Trophoblast cell (in vitro differentiated cells and primary cell): ENCODE data around the gene OSBPL9.

Source experiments
- DNase-seq, 2 donors: peaks; one replicate each; pipeline ENCODE4 v3.0.0-alpha.2; 2016
- H2AFZ ChIP-seq: 2 replicates; pipeline ENCODE4 v1.6.1; 2013; ENCODE audit warnings: low read length, moderate library complexity, mild to moderate bottlenecking; ENCODE audit not compliant: insufficient read depth, poor library complexity
- H2AK5ac ChIP-seq: 2 replicates; pipeline ENCODE4 v1.6.1; 2013; ENCODE audit warnings: mild to moderate bottlenecking, low read length
- H2BK120ac ChIP-seq: 2 replicates; pipeline ENCODE4 v1.6.1; 2013; ENCODE audit warnings: low read length, mild to moderate bottlenecking, moderate library complexity; ENCODE audit not compliant: insufficient read depth, poor library complexity
- H2BK12ac ChIP-seq: 2 replicates; pipeline ENCODE4 v1.6.1; 2013; ENCODE audit warnings: mild to moderate bottlenecking, low read length, moderate library complexity
- H2BK5ac ChIP-seq: 2 replicates; pipeline ENCODE4 v1.6.1; 2013; ENCODE audit warnings: low read length, low read depth, moderate library complexity, mild to moderate bottlenecking; ENCODE audit not compliant: poor library complexity
- H3K14ac ChIP-seq: 2 replicates; pipeline ENCODE4 v1.6.1; 2013; ENCODE audit warnings: mild to moderate bottlenecking, low read length
- H3K18ac ChIP-seq: 2 replicates; pipeline ENCODE4 v1.6.1; 2013; ENCODE audit warnings: mild to moderate bottlenecking, low read length
- H3K23ac ChIP-seq: 2 replicates; pipeline ENCODE4 v1.6.1; 2013; ENCODE audit warnings: low read length
- H3K27ac ChIP-seq: 2 replicates; pipeline ENCODE4 v1.5.1; 2013; ENCODE audit warnings: low read depth, mild to moderate bottlenecking, inconsistent platforms, low read length, moderate library complexity
- H3K27me3 ChIP-seq: 2 replicates; pipeline ENCODE4 v1.6.1; 2013; ENCODE audit warnings: inconsistent platforms, mild to moderate bottlenecking, low read length, moderate library complexity; ENCODE audit not compliant: insufficient read depth
- H3K36me3 ChIP-seq, 2 experiments: 1 replicate in 1 of 2; 2 replicates in 1 of 2; pipeline ENCODE4 v1.6.1; 2013; ENCODE audit warnings: low read length in 2 of 2, mild to moderate bottlenecking in 2 of 2, moderate library complexity in 1 of 2; ENCODE audit not compliant: insufficient read depth in 2 of 2, control insufficient read depth in 1 of 2
- H3K4ac ChIP-seq: 2 replicates; pipeline ENCODE4 v1.6.1; 2013; ENCODE audit warnings: low read depth, mild to moderate bottlenecking, low read length, moderate library complexity
- H3K4me1 ChIP-seq, 2 experiments: 1 replicate in 1 of 2; 2 replicates in 1 of 2; pipeline ENCODE4 v1.6.1; 2013; ENCODE audit warnings: low read length in 2 of 2, mild to moderate bottlenecking in 2 of 2, moderate library complexity in 1 of 2; ENCODE audit not compliant: insufficient read depth in 2 of 2, control insufficient read depth in 1 of 2
- H3K4me2 ChIP-seq: 2 replicates; pipeline ENCODE4 v1.6.1; 2013; ENCODE audit warnings: inconsistent platforms, mild to moderate bottlenecking, low read length, moderate library complexity
- H3K4me3 ChIP-seq: 2 replicates; pipeline ENCODE4 v1.5.1; 2013; ENCODE audit warnings: mild to moderate bottlenecking, low read depth, low read length, inconsistent platforms
- H3K79me1 ChIP-seq: one replicate; pipeline ENCODE4 v1.6.1; 2013; ENCODE audit warnings: low read length
- H3K79me2 ChIP-seq: 2 replicates; pipeline ENCODE4 v1.6.1; 2013; ENCODE audit warnings: low read length, mild to moderate bottlenecking; ENCODE audit not compliant: control insufficient read depth, insufficient read depth, poor library complexity
- H3K9ac ChIP-seq: 2 replicates; pipeline ENCODE4 v1.6.1; 2013; ENCODE audit warnings: mild to moderate bottlenecking, low read length
- H3K9me3 ChIP-seq: 2 replicates; pipeline ENCODE4 v1.6.1; 2013; ENCODE audit warnings: low read depth, mild to moderate bottlenecking, control low read depth, inconsistent platforms, low read length; ENCODE audit not compliant: insufficient read depth
- H4K12ac ChIP-seq: 2 replicates; pipeline ENCODE4 v1.6.1; 2013; ENCODE audit warnings: low read depth, mild to moderate bottlenecking, low read length, moderate library complexity
- H4K8ac ChIP-seq: 2 replicates; pipeline ENCODE4 v1.6.1; 2013; ENCODE audit warnings: low read depth, mild to moderate bottlenecking, low read length, moderate library complexity
- H4K91ac ChIP-seq: one replicate; pipeline ENCODE4 v1.6.1; 2013; ENCODE audit warnings: low read depth, mild to moderate bottlenecking, low read length, moderate library complexity
- whole genome bisulfite sequencing: extraction: QIAGEN DNeasy Blood & Tissue Kit; methylation state at CpG from one replicate; pipeline ENCODE4 v1.1.7; 2013; ENCODE audit warnings: missing lambda C conversion rate; ENCODE audit not compliant: insufficient read length, insufficient coverage; ENCODE audit errors: extremely low coverage; 5-methylcytosine and 5-hydroxymethylcytosine counted together

The OSBPL9 gene

GRCh38 chr1:51624855-51625254 lies 8.0 kb downstream of the OSBPL9 start:
- no peak overlapping the region for H3K9ac ChIP-seq
- no peak overlapping the region for H4K91ac ChIP-seq
- no CpG with 5 or more reads among the region's 1 CpG for WGBS
- H2AK5ac ChIP-seq = no peak overlapping the region
- H4K8ac ChIP-seq = no peak overlapping the region
- no peak for DNase-seq
- H2BK12ac ChIP-seq = no peak overlapping the region
- H3K4ac ChIP-seq = peak overlapping the region; percentile 62
- H3K23ac ChIP-seq = no peak overlapping the region
- no peak overlapping the region for H2BK120ac ChIP-seq
- no peaks in the 10 kb centered on the region for H3K27me3 ChIP-seq
- peaks cover 7 to 17% of the 10 kb centered on the region in 2 experiments for H3K4me1 ChIP-seq
- H3K79me2 ChIP-seq = peaks cover 26% of the 10 kb centered on the region
- H2AFZ ChIP-seq = no peak overlapping the region
- H3K18ac ChIP-seq = no peak overlapping the region
- H3K9me3 ChIP-seq = no peaks in the 10 kb centered on the region
- H3K4me3 ChIP-seq = no peak overlapping the region
- H3K27ac ChIP-seq = no peak overlapping the region
- H3K79me1 ChIP-seq = peaks cover 19% of the 10 kb centered on the region
- H2BK5ac ChIP-seq = no peak overlapping the region
- no peak overlapping the region for H3K4me2 ChIP-seq
- no peak overlapping the region for H3K14ac ChIP-seq
- no peak overlapping the region for H4K12ac ChIP-seq
- peaks cover 0 to 2% of the 10 kb centered on the region in 2 experiments for H3K36me3 ChIP-seq

GRCh38 chr1:51627672-51628071 lies 10.8 kb downstream of the OSBPL9 start:
- no peak overlapping the region for H4K12ac ChIP-seq
- H3K79me2 ChIP-seq = peaks cover 30% of the 10 kb centered on the region
- H3K27ac ChIP-seq = no peak overlapping the region
- no peak for DNase-seq
- no peaks in the 10 kb centered on the region for H3K27me3 ChIP-seq
- H2AK5ac ChIP-seq = no peak overlapping the region
- no peak overlapping the region for H3K23ac ChIP-seq
- peak overlapping the region; percentile 83 for H3K4ac ChIP-seq
- no peak overlapping the region for H4K91ac ChIP-seq
- peaks cover 19% of the 10 kb centered on the region for H3K79me1 ChIP-seq
- H3K14ac ChIP-seq = no peak overlapping the region
- H3K9me3 ChIP-seq = no peaks in the 10 kb centered on the region
- no peak overlapping the region for H2BK12ac ChIP-seq
- no peak overlapping the region for H4K8ac ChIP-seq
- H3K4me2 ChIP-seq = no peak overlapping the region
- H3K4me1 ChIP-seq = peaks cover 9 to 18% of the 10 kb centered on the region in 2 experiments
- no peak overlapping the region for H2BK120ac ChIP-seq
- no peak overlapping the region for H3K9ac ChIP-seq
- no peak overlapping the region for H3K4me3 ChIP-seq
- no peak overlapping the region for H2AFZ ChIP-seq
- no peak overlapping the region for H3K18ac ChIP-seq
- no CpG with 5 or more reads among the region's 2 CpGs for WGBS
- peaks cover 2 to 3% of the 10 kb centered on the region in 2 experiments for H3K36me3 ChIP-seq
- no peak overlapping the region for H2BK5ac ChIP-seq

- H3K18ac ChIP-seq = no peak overlapping the region
- peak overlapping the region; percentile 62 for H4K12ac ChIP-seq
- peak overlapping the region; percentile 86 for H2BK120ac ChIP-seq
- H3K4me1 ChIP-seq = peaks cover 9 to 15% of the 10 kb centered on the region in 2 experiments
- H3K4me2 ChIP-seq = no peak overlapping the region
- H2BK5ac ChIP-seq = peak overlapping the region; percentile 86
- no peak overlapping the region for H3K4me3 ChIP-seq
- no peak overlapping the region for H2AFZ ChIP-seq
- peak overlapping the region; percentile 83 for H2AK5ac ChIP-seq
- WGBS = no CpG with 5 or more reads among the region's 8 CpGs
- H3K14ac ChIP-seq = peak overlapping the region; percentile 84
- DNase-seq = peak in 1 of 2 donors; percentile 52
- H3K36me3 ChIP-seq = peaks cover 2 to 3% of the 10 kb centered on the region in 2 experiments
- H3K9me3 ChIP-seq = no peaks in the 10 kb centered on the region
- H3K4ac ChIP-seq = peak overlapping the region; percentile 93
- H3K79me1 ChIP-seq = peaks cover 13% of the 10 kb centered on the region
- H4K91ac ChIP-seq = peak overlapping the region; percentile 73
- peaks cover 27% of the 10 kb centered on the region for H3K79me2 ChIP-seq
- no peak overlapping the region for H3K9ac ChIP-seq
- no peaks in the 10 kb centered on the region for H3K27me3 ChIP-seq
- H2BK12ac ChIP-seq = peak overlapping the region; percentile 99
- peak overlapping the region; percentile 60 for H4K8ac ChIP-seq
- no peak overlapping the region for H3K23ac ChIP-seq
- peak overlapping the region; percentile 57 for H3K27ac ChIP-seq
Measured at GRCh38 chr1:51628715-51629590, 12.1 kb downstream of the OSBPL9 start.

GRCh38 chr1:51629918-51630317 lies 13.0 kb downstream of the OSBPL9 start:
- Histone ChIP-seq H4K91ac (peak overlapping the region; percentile 73), H2AFZ (no peak overlapping the region), H3K79me1 (peaks cover 13% of the 10 kb centered on the region), H3K27ac (peak overlapping the region; percentile 57), H3K27me3 (no peaks in the 10 kb centered on the region), H2BK120ac (no peak overlapping the region), H4K12ac (no peak overlapping the region), H3K4me2 (no peak overlapping the region), H3K36me3 (peaks cover 2 to 3% of the 10 kb centered on the region in 2 experiments), H3K4me3 (no peak overlapping the region), H2BK5ac (no peak overlapping the region), H4K8ac (no peak overlapping the region), H3K79me2 (peaks cover 23% of the 10 kb centered on the region), H2BK12ac (no peak overlapping the region), H3K23ac (no peak overlapping the region), H3K4ac (peak overlapping the region; percentile 93), H3K9me3 (no peaks in the 10 kb centered on the region), H3K18ac (no peak overlapping the region), H3K4me1 (peaks cover 9 to 20% of the 10 kb centered on the region in 2 experiments), H3K9ac (no peak overlapping the region), H2AK5ac (no peak overlapping the region), H3K14ac (no peak overlapping the region)
- no CpG with 5 or more reads among the region's 4 CpGs for WGBS
- DNase-seq = no peak
